HG02852 (cell line): ENCODE results near the gene ALDH3B2.
"Not testable (repeated sequence)": the region's sequence is repeated elsewhere in the genome, so short reads cannot be mapped to it uniquely, and the experiment has no call there.

Experiments
- ATAC-seq: cut with Tn5 transposase; IDR thresholded peaks from one replicate; pipeline ENCODE4 v1.9.1; 2021; ENCODE audit warnings: mild to moderate bottlenecking, moderate library complexity; ENCODE audit not compliant: unreplicated experiment

The ALDH3B2 gene

DNA sequence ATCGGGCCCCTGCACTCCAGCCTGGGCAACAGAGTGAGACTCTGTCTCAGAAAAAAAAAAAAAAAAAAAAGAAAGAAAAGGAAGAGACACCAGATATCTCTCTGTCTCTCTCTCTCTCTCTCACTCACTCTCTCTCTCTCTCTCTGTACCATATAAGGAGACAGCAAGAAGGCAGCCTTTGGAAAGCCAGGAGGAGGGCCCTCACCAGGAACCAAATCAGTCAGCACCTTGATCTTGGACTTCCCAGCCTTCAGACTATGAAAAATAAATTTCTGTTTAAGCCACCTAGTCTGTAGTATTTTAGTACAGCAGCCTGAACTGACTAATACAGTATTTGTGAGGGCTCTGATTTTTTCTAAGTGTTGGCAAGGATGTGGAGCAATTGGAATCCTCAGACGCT, 13.6 kb upstream of the ALDH3B2 start:
- no peak for ATAC-seq

GRCh38 chr11:67685641-67686332, 11.4 kb upstream of the ALDH3B2 start:
- not testable (repeated sequence) for ATAC-seq

GRCh38 chr11:67682126-67683034, 8.0 kb upstream of the ALDH3B2 start:
- not testable (repeated sequence) for ATAC-seq

DNA sequence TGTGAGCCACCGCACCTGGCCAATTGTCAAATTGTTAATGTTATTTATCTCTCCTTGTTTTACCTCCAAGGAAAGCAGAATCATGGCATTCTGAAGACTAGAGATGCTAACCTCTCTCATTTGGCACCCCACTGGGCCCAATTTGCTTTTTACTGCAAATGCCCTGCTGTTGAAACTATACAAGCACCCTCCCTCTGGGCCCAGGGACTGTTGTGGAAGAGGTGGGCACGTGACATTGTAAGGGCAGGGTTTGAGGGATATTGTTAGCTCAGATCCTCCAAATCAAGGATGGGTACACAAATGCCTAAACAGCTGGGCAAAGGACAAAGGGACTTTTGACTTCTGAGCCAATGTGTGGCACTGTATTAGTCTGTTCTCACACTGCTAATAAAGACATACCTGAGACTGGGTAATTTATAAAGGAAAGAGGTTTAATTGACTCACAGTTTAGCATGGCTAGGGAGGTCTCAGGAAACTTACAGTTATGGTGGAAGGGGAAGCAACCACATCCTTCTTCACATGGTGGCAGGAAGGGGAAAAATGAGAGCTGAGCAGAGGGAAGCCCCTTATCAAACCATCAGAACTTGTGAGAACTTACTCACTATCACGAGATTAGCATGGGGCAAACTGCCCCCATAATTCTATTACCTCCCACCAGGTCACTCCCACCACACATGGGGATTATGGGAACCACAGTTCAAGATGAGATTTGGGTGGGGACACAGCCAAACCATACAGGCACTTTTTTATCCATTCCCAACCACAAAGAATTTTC, 6.5 kb upstream of the ALDH3B2 start:
- no peak for ATAC-seq

DNA sequence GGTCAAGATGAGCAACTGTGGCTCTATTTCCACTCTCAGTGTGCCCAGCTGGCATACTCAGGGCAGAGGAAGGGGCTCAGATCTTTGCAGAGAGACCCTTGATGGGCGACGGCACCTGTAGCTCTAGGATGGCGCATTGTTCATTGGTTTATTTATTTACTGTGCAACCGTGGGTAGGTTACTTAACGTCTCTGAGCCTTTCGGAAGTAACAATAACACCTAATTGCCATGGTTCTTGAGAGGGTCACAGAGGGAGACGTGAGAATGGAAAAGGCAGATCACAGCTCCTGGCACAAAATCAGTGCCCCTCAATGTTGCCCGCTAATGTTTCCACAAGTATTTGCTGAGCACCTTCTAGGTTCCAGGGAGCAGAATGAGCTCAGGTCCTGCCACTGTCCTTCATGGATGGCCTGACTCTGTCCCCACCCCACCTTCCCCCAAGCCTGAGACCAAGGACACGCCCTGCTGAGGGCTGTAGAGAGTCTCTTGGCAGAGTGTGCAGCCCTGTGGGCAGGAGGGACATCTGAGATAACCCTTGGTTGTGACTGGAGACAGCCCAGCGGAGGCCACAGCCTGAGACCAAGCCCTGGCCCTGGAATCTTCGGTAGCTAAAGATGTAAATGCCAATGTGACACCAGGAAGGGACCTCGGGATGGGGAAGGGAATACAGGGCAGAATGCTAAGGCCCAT, 780 bp upstream of the ALDH3B2 start:
- no peak for ATAC-seq

DNA sequence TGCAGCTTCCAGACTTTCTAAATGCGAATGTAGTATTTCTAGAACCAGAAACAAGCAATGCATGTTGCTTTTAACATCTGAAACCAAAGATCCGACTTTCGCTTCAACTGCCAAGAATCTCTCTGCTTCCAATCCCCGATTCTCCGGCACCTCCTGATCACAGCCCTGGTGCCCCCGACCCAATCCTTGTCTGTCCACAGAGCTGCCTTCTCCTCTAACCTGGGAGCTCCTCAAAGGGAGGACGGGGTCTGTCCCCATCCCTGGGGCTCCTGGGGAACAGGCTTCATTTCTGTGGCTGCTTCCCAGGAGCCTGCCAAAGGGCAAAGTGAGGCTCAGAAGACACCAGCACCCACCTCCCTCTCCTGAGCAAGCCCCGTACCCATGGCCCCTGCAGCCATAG, 521 bp downstream of the ALDH3B2 start:
- no peak for ATAC-seq

DNA sequence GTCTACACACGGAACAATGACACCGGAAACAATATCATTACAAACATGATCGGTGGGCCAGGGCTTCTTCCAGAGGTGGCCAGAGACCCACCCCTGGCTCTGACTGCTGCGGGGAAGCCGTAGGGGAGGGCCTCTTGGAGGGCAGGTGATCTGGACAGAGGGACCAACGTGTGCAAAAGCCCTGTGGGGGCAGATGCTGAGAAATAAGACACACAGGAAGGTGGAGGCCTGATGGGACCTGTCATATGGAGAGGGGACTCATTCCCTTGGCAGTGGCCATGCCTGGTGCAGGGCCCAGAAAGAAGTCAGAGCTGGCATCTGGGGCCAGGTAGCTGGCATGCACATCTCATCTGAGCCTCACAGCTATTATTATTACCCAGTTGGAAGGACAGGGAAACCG, 1.1 kb downstream of the ALDH3B2 start:
- no peak for ATAC-seq

DNA sequence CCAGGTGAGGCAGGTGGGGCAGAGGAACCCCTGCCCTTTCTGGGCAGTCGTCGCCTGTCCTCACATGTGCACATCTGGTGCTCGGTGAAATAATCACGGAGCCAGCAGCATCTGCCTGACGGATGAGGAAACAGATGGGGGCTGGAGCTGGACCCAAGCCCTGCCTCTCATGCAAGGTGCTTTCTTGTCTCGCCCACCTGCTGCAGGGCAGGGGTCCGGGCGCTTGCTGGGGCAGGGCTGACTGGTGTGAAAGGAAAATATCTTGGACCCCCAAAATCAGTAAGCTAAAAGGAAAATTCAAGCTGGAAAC, 3.3 kb downstream of the ALDH3B2 start:
- no peak for ATAC-seq

GRCh38 chr11:67670316-67671210, 3.9 kb downstream of the ALDH3B2 start:
- no peak for ATAC-seq

DNA sequence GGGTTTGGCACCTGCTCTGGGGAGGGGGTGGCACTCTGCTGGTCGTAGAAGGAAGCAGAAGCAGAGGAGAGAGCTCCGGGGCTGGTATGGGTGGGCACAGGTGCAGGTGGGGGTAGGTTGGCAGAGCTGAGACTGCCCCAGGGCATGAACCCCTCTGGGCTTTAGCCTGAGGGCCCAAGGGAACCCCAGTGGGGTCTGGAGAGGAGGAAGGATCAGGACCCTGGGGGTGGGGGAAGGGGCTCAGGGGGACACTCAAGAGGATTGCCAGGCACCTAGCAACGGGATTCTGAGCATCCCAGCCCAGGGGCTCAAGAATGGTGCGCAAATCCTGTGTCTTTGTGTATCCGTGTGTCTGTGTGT, 6.3 kb downstream of the ALDH3B2 start:
- no peak for ATAC-seq

GRCh38 chr11:67667490-67668191, 6.8 kb downstream of the ALDH3B2 start:
- no peak for ATAC-seq

DNA sequence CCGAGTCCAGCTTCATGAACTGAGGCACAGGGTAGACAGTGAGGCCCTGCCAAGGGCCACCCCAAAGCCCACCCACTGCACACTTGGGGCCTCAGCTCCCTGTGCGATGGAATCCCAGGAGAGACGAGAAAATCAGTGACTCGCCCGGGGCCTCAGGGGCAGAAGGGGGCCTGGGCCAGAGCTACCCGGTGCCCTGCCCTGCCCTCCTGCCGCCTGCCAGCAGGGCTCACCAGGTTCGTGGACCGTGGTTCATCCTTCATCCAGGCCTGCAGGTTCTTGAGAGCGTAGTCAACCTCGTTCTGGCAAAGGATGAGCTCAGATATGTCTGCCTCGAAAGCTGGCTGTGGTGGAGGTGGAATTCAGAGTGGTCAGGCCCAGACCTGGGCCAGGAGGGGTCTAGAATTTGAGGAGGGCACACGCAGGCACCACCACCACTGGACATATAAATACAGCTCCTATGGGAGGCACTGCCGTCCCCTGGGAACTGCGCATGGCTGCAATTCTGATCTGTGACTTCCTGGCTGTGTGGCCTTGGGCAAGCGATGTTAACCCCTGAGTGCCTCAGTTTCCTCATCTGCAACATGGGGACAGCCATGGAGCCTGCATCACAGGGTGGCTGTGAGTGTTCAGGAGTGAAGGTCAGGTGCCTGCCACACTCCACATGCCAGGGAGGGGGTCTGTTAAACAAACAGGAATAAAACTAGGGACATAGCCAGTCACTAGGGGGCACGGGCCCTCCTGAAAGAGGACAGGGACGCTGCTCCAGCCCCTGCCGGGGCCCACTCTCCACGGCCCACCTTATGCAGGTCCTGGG, 7.5 kb downstream of the ALDH3B2 start:
- no peak for ATAC-seq

GRCh38 chr11:67666303-67666645, 8.1 kb downstream of the ALDH3B2 start:
- no peak for ATAC-seq

GRCh38 chr11:67665541-67666302, 8.7 kb downstream of the ALDH3B2 start:
- no peak for ATAC-seq

GRCh38 chr11:67664696-67665540, 9.5 kb downstream of the ALDH3B2 start:
- ATAC-seq = no peak

- ATAC-seq = no peak
Measured at GRCh38 chr11:67664213-67664585, 10.2 kb downstream of the ALDH3B2 start.

GRCh38 chr11:67663532-67664212, 10.8 kb downstream of the ALDH3B2 start:
- ATAC-seq = no peak
